ENCODE results near the gene NOD1.

DNA sequence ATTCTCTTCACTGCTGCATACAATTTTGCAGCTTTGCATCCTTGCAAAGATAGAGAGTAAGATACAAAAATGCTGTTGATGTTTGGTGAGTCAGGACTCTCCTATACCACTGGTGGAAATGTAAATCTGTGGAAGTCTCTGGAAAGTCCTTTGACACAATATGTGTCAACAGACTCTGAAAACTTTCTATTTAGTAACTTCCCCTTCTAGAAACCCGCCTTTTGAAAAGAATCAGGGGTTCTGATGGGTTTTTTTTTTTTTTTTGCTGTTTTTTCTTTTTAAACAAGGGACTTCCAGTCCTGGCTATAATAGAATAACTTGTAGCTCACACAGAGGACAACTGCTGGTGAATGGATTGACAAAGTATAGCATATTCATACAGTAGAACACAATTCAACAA is 16.4 kb downstream of the NOD1 start:
- TF ChIP-seq, protein P1, sequence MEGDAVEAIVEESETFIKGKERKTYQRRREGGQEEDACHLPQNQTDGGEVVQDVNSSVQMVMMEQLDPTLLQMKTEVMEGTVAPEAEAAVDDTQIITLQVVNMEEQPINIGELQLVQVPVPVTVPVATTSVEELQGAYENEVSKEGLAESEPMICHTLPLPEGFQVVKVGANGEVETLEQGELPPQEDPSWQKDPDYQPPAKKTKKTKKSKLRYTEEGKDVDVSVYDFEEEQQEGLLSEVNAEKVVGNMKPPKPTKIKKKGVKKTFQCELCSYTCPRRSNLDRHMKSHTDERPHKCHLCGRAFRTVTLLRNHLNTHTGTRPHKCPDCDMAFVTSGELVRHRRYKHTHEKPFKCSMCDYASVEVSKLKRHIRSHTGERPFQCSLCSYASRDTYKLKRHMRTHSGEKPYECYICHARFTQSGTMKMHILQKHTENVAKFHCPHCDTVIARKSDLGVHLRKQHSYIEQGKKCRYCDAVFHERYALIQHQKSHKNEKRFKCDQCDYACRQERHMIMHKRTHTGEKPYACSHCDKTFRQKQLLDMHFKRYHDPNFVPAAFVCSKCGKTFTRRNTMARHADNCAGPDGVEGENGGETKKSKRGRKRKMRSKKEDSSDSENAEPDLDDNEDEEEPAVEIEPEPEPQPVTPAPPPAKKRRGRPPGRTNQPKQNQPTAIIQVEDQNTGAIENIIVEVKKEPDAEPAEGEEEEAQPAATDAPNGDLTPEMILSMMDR (IDR thresholded peaks at IDR 0.05): no peak
- no peak for TF ChIP-seq POLR2A (IDR thresholded peaks at IDR 0.05)
